GM18861 (cell line): ENCODE results near the gene PLCB2.

ENCODE experiments used
- ATAC-seq: cut with Tn5 transposase; IDR thresholded peaks from one replicate; pipeline ENCODE4 v1.9.1; 2021; ENCODE audit not compliant: unreplicated experiment

PLCB2 gene

GRCh38 chr15:40273428-40273827 lies 34.3 kb downstream of the PLCB2 start:
- no peak for ATAC-seq

GRCh38 chr15:40272485-40273056 lies 35.2 kb downstream of the PLCB2 start:
- no peak for ATAC-seq

- no peak for ATAC-seq
Measured at GRCh38 chr15:40271685-40272484, 35.9 kb downstream of the PLCB2 start.

GRCh38 chr15:40270246-40270995 lies 37.3 kb downstream of the PLCB2 start:
- ATAC-seq, result no peak

GRCh38 chr15:40269604-40270003 lies 38.1 kb downstream of the PLCB2 start:
- ATAC-seq, result no peak

- no peak for ATAC-seq
Measured at GRCh38 chr15:40267670-40268069, 40.1 kb downstream of the PLCB2 start.

GRCh38 chr15:40266828-40267304 lies 40.9 kb downstream of the PLCB2 start:
- no peak for ATAC-seq

- no peak for ATAC-seq
Measured at GRCh38 chr15:40265875-40266274, 41.9 kb downstream of the PLCB2 start.

GRCh38 chr15:40265355-40265754 lies 42.4 kb downstream of the PLCB2 start:
- ATAC-seq, result no peak

GRCh38 chr15:40264321-40265153 lies 43.2 kb downstream of the PLCB2 start:
- no peak for ATAC-seq

GRCh38 chr15:40263024-40263754 lies 44.5 kb downstream of the PLCB2 start:
- no peak for ATAC-seq

- no peak for ATAC-seq
Measured at GRCh38 chr15:40259021-40259420, 48.7 kb downstream of the PLCB2 start.

- ATAC-seq, result no peak
Measured at GRCh38 chr15:40258544-40258943, 49.2 kb downstream of the PLCB2 start.

- no peak for ATAC-seq
Measured at GRCh38 chr15:40257656-40258450, 49.9 kb downstream of the PLCB2 start.

GRCh38 chr15:40256638-40257235 lies 51.0 kb downstream of the PLCB2 start:
- no peak for ATAC-seq

- ATAC-seq, result no peak
Measured at GRCh38 chr15:40255033-40255432, 52.7 kb downstream of the PLCB2 start.

GRCh38 chr15:40254452-40254851 lies 53.3 kb downstream of the PLCB2 start:
- ATAC-seq, result no peak

- no peak for ATAC-seq
Measured at GRCh38 chr15:40253167-40253790, 54.5 kb downstream of the PLCB2 start.
